ENCODE data around the gene ACMSD.

The ACMSD gene

DNA sequence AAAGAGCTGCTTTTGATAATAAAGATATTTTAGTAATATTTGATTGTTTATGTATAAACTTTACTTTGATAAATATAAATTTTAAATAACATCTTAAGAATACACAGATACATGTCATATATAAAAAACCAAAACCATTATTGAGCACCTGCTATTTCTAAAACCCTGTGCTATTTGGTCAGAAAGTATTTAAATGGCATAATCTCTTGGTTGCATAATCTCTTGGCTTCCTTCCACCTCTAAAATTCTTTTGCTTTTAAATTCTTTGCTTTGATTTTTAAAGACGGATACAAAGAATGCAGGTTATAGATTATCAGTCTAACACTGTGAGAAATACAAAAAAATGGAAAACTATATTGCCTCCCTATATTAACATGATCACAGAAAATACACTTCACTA is 36.9 kb downstream of the ACMSD start:
- TF ChIP-seq, protein P1, sequence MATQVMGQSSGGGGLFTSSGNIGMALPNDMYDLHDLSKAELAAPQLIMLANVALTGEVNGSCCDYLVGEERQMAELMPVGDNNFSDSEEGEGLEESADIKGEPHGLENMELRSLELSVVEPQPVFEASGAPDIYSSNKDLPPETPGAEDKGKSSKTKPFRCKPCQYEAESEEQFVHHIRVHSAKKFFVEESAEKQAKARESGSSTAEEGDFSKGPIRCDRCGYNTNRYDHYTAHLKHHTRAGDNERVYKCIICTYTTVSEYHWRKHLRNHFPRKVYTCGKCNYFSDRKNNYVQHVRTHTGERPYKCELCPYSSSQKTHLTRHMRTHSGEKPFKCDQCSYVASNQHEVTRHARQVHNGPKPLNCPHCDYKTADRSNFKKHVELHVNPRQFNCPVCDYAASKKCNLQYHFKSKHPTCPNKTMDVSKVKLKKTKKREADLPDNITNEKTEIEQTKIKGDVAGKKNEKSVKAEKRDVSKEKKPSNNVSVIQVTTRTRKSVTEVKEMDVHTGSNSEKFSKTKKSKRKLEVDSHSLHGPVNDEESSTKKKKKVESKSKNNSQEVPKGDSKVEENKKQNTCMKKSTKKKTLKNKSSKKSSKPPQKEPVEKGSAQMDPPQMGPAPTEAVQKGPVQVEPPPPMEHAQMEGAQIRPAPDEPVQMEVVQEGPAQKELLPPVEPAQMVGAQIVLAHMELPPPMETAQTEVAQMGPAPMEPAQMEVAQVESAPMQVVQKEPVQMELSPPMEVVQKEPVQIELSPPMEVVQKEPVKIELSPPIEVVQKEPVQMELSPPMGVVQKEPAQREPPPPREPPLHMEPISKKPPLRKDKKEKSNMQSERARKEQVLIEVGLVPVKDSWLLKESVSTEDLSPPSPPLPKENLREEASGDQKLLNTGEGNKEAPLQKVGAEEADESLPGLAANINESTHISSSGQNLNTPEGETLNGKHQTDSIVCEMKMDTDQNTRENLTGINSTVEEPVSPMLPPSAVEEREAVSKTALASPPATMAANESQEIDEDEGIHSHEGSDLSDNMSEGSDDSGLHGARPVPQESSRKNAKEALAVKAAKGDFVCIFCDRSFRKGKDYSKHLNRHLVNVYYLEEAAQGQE (IDR thresholded peaks at IDR 0.05; ENCODE audit: insufficient read depth in 1 of 2, low read depth in 2 of 2, low read length in 2 of 2) = no peak

DNA sequence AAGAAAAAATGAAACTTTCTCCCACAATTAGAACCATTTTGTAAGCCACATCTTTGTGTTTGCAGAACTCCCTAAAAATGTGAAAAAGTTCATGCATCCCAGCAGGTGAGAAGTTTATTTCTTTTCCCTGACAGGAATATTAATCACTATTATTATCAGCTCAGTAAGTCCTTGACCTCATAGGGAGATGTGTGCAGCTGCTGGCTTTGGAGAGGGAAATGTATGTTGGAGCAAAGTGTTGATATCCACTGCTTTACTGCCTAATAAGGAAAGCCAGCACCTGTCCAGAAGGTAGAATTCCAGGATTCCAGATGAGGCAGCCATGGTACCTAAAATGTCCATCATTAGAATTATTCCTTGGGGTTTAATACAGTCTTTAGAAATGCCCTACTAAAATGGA is 44.4 kb downstream of the ACMSD start:
- TF ChIP-seq TAF1 (IDR thresholded peaks at IDR 0.05; ENCODE audit: borderline replicate concordance, insufficient read depth, low read length) (no peak), POLR2AphosphoS5 (IDR thresholded peaks at IDR 0.05; ENCODE audit: low read depth, low read length) (no peak), SIN3A (IDR thresholded peaks at IDR 0.05; ENCODE audit: borderline replicate concordance, insufficient read depth, low read length) (no peak), FOXP2 (optimal IDR thresholded peaks at IDR 0.05; ENCODE audit: borderline replicate concordance, extremely low read depth, extremely low read length, insufficient read depth) (no peak)
- TF ChIP-seq, protein P1 (IDR thresholded peaks at IDR 0.05; ENCODE audit: insufficient read depth in 1 of 2, low read depth in 2 of 2, low read length in 2 of 2) = no peak

DNA sequence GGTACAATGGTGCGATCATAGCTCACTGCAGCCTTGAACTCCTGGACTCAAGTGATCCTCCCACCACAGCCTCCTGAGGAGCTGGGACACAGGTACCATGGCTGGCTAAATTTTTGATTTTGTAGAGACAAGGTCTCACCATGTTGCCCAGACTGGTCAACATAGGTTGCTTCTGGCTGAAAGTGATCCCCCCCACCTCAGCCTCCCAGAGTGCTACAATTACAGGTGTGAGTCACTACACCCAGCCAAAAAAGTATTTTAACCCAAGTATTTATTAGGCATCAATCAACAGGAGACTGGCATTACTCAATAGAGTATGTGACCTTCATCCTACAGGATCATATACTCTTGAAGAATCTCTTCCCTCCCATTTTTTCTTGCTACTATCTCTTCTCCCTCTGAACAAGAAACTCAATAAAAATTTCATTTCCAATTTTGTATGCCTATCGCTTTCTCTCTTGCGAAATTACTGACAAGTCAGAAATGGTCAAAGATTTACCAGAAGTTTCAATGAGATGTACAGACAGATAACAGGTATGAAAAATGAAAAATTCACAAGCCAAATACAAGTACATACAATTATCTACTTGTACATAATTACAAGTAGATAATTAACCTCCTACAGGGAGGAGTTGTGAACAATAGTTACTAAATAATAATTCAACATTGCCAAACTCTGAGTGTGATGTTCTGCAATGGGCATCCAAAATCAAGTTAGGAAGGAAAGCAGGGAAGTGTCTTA is 45.3 kb downstream of the ACMSD start:
- TF ChIP-seq, protein P1 (IDR thresholded peaks at IDR 0.05; ENCODE audit: insufficient read depth in 1 of 2, low read depth in 2 of 2, low read length in 2 of 2) = no peak
- TF ChIP-seq FOXP2 (optimal IDR thresholded peaks at IDR 0.05; ENCODE audit: borderline replicate concordance, extremely low read depth, extremely low read length, insufficient read depth) = no peak
- no peak for TF ChIP-seq POLR2AphosphoS5 (IDR thresholded peaks at IDR 0.05; ENCODE audit: low read depth, low read length)
- no peak for TF ChIP-seq TAF1 (IDR thresholded peaks at IDR 0.05; ENCODE audit: borderline replicate concordance, insufficient read depth, low read length)
- TF ChIP-seq SIN3A (IDR thresholded peaks at IDR 0.05; ENCODE audit: borderline replicate concordance, insufficient read depth, low read length) = no peak

DNA sequence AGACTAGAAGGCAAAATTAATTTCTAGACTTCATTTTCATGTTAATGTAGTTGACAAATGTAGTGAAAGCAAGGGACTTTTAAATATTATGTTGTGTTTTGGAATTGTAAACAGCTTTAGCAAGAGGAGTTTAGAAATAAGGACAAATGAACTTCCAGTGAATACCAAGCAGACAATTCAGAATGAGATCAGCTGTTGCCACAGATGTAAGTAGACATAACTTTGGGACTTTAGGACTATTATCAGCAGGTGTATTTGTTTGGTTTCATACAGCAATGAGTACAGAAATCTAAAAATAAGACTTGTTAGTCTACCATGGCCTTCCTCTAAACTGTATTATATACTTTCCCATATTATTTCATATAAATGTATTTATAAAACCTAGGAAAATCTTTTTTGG is 46.0 kb downstream of the ACMSD start:
- TF ChIP-seq, protein P1 (IDR thresholded peaks at IDR 0.05; ENCODE audit: insufficient read depth in 1 of 2, low read depth in 2 of 2, low read length in 2 of 2) = no peak
- TF ChIP-seq TAF1 (IDR thresholded peaks at IDR 0.05; ENCODE audit: borderline replicate concordance, insufficient read depth, low read length) (no peak), FOXP2 (optimal IDR thresholded peaks at IDR 0.05; ENCODE audit: borderline replicate concordance, extremely low read depth, extremely low read length, insufficient read depth) (no peak), SIN3A (IDR thresholded peaks at IDR 0.05; ENCODE audit: borderline replicate concordance, insufficient read depth, low read length) (no peak), POLR2AphosphoS5 (IDR thresholded peaks at IDR 0.05; ENCODE audit: low read depth, low read length) (no peak)

Measured in PFSK-1 (cell line).